Epithelial cell of esophagus (primary cell): ENCODE results near the gene NHEJ1.

Experiments used
- DNase-seq: peaks from one replicate; pipeline ENCODE4 v3.0.0; 2010; ENCODE audit warnings: low read depth
- H3K4me3 ChIP-seq: 2 replicates; pipeline ENCODE4 v1.5.1; 2011; ENCODE audit warnings: mild to moderate bottlenecking, low read length, control low read depth
- CTCF ChIP-seq: IDR thresholded peaks from 2 replicates; pipeline ENCODE4 v1.5.1; 2011; ENCODE audit warnings: low read depth, mild to moderate bottlenecking, low read length, control low read depth, inconsistent platforms; ENCODE audit not compliant: insufficient read depth; ENCODE audit errors: missing control alignments

NHEJ1 gene

GRCh38 chr2:219029829-219030165 is 130.8 kb downstream of the NHEJ1 start:
- peak; percentile 93 for TF ChIP-seq CTCF
- DNase-seq = peak; percentile 81
- H3K4me3 ChIP-seq = no peak overlapping the region

GRCh38 chr2:219028996-219029828 is 131.4 kb downstream of the NHEJ1 start:
- DNase-seq = no peak
- H3K4me3 ChIP-seq = no peak overlapping the region
- TF ChIP-seq CTCF = no peak

- no peak for DNase-seq
- H3K4me3 ChIP-seq = no peak overlapping the region
- TF ChIP-seq CTCF = no peak
These were observed 132.5 kb downstream of the NHEJ1 start for GRCh38 chr2:219028141-219028540.

GRCh38 chr2:219027511-219028055 is 133.0 kb downstream of the NHEJ1 start:
- TF ChIP-seq CTCF = no peak
- H3K4me3 ChIP-seq = no peak overlapping the region
- no peak for DNase-seq

- DNase-seq = no peak
- no peak overlapping the region for H3K4me3 ChIP-seq
- TF ChIP-seq CTCF = no peak
These were observed 133.7 kb downstream of the NHEJ1 start for GRCh38 chr2:219026946-219027345.

GRCh38 chr2:219025637-219026585 is 134.7 kb downstream of the NHEJ1 start:
- TF ChIP-seq CTCF = no peak
- DNase-seq = no peak
- H3K4me3 ChIP-seq = no peak overlapping the region
